Bronchial epithelial cell (primary cell): ENCODE results near the gene HOPX. TPM values are rescaled to one million over a fixed set of nuclear protein-coding genes. Genes with fewer than 3 reads are reported as not detected.
A peak's percentile ranks its signal among the peaks of the same experiment; 100 is the strongest.
"Not testable (repeated sequence)": the region's sequence is repeated elsewhere in the genome, so short reads cannot be mapped to it uniquely, and the experiment has no call there.

ENCODE experiments used
- DNase-seq: peaks from one replicate; pipeline ENCODE4 v3.0.0-alpha.2; 2010; ENCODE audit warnings: low read depth
- FAIRE-seq: peaks from 2 replicates; lab custom pipeline; 2011; peaks lifted over from hg19 to GRCh38; lab: Jason Lieb, UNC
- H3K27me3 ChIP-seq: 2 replicates; pipeline ENCODE4 v1.5.1; 2011; ENCODE audit warnings: low read length; ENCODE audit not compliant: control insufficient read depth, insufficient read depth
- H3K36me3 ChIP-seq: 2 replicates; pipeline ENCODE4 v1.5.1; 2011; ENCODE audit warnings: low read length; ENCODE audit not compliant: control insufficient read depth, insufficient read depth
- H3K4me3 ChIP-seq: 2 replicates; pipeline ENCODE4 v1.5.1; 2011; ENCODE audit warnings: mild to moderate bottlenecking, low read depth, low read length, control low read depth
- total RNA-seq: library from RNA; depleted of rRNA; stranded (reverse); fragments of >200 nt; gene quantifications from 2 replicates; pipeline ENCODE4 v1.2.1, GENCODE V29; 2014
- TF ChIP-seq, protein P1 (sequence below): IDR thresholded peaks from 2 replicates; pipeline ENCODE4 v1.5.1; 2011; ENCODE audit warnings: mild to moderate bottlenecking, moderate library complexity, low read length, control low read depth, inconsistent platforms; ENCODE audit not compliant: insufficient read depth, severe bottlenecking

The HOPX gene
- total RNA-seq, 1 donor from 2014 or later = 30.8 TPM

DNA sequence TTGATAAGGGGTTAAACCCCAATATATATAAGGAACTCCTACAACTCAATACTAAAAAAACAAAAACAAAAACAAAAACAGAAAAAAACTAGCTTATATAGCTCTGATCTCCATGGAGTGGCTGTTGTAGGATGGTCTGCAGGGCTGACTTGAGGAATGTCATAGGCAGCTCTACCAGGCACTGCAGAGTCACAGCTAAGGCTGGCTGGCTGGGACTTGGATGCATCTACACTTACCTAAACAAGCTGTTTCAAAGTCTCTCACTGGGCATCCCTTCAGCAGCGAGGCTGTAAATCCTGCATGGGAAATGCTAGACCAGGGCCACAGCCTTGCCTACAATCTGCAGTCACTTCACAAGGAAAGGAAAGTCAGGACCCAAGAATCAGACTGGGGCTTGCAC is 61.3 kb downstream of the HOPX start:
- H3K4me3 ChIP-seq = no peak overlapping the region
- DNase-seq = no peak
- H3K36me3 ChIP-seq = no peaks in the 10 kb centered on the region
- FAIRE-seq = no peak
- no peaks in the 10 kb centered on the region for H3K27me3 ChIP-seq
- TF ChIP-seq, protein P1, sequence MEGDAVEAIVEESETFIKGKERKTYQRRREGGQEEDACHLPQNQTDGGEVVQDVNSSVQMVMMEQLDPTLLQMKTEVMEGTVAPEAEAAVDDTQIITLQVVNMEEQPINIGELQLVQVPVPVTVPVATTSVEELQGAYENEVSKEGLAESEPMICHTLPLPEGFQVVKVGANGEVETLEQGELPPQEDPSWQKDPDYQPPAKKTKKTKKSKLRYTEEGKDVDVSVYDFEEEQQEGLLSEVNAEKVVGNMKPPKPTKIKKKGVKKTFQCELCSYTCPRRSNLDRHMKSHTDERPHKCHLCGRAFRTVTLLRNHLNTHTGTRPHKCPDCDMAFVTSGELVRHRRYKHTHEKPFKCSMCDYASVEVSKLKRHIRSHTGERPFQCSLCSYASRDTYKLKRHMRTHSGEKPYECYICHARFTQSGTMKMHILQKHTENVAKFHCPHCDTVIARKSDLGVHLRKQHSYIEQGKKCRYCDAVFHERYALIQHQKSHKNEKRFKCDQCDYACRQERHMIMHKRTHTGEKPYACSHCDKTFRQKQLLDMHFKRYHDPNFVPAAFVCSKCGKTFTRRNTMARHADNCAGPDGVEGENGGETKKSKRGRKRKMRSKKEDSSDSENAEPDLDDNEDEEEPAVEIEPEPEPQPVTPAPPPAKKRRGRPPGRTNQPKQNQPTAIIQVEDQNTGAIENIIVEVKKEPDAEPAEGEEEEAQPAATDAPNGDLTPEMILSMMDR = no peak

DNA sequence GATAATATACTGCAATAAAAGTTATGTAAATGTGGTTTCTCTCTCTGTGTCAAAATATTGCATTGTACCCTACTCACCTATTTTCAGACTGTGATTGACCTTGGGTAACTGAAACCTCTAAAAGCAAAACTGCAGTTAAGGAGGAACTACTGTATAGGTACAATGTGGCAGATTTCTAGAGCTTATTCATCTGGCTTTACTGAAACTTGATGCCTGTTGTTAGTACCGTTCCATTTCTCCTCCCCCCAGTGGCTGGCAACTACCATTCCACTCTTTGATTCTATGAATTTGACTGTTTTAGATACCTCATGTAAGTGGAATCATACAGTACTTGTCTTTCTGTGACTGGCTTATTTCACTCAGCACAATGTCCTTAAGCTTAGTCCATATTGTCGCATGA is 61.9 kb downstream of the HOPX start:
- no peak overlapping the region for H3K4me3 ChIP-seq
- no peaks in the 10 kb centered on the region for H3K27me3 ChIP-seq
- FAIRE-seq (no peak), DNase-seq (peak; percentile 56)
- no peaks in the 10 kb centered on the region for H3K36me3 ChIP-seq
- TF ChIP-seq, protein P1 = peak; percentile 12

DNA sequence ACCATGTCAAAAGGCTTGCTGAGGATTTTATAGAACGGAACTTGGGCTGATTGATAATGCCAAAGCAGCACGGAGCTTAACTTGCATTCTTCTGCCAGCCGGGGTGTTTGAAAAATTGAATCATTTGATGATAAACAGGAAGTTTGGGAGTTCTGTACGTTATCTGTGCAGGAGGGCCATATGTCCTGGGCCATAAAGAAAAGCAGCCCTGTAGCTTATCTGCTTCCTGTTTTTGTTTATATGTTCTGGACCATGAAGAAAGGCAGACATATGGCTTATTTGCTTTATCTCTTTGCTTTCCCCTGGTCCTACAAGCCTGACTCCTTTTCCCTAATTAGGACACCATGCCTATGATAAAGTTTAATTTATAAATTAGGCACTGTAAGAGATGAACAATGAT is 62.4 kb downstream of the HOPX start:
- H3K27me3 ChIP-seq = no peaks in the 10 kb centered on the region
- FAIRE-seq (no peak), DNase-seq (no peak)
- TF ChIP-seq, protein P1 = no peak
- no peaks in the 10 kb centered on the region for H3K36me3 ChIP-seq
- H3K4me3 ChIP-seq = no peak overlapping the region

DNA sequence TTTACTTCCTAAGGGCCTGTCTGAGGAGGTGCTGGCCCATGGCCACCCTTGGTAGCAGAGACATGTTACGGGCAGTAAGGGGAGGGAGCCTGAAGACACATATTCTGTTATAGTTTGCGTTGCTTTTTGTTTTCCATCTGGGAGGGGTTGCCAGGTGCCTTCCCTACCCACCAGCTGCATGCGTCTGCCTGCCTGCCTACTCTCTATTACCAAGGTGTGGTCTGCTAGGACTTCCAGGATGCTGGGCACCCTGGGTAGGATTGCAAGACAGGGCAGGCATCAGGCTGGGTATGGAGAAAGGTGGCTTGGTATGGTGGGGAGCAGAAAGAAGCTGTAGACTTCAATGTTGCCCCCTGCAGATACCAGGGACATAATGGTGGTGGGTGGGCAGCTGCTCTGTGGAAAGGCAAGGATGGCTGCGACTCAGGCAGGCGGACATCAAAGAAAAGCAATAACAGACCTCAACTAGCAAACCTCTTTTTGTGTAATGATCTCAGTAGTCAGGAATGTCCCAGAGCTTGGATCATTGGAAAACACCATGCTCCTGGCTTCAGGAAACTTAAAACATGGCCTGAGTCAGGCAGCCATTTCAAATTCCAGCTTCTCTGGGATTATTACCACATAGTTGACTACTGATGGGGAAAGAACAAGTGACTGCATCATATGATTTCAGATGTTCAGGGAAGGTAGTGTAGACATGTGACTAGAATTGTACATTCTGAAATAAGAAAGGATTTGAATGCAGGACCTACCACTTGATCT is 67.8 kb downstream of the HOPX start:
- H3K4me3 ChIP-seq = no peak overlapping the region
- DNase-seq = peak; percentile 97
- H3K27me3 ChIP-seq = no peaks in the 10 kb centered on the region
- peak; percentile 91 for FAIRE-seq
- no peaks in the 10 kb centered on the region for H3K36me3 ChIP-seq
- TF ChIP-seq, protein P1 = no peak

DNA sequence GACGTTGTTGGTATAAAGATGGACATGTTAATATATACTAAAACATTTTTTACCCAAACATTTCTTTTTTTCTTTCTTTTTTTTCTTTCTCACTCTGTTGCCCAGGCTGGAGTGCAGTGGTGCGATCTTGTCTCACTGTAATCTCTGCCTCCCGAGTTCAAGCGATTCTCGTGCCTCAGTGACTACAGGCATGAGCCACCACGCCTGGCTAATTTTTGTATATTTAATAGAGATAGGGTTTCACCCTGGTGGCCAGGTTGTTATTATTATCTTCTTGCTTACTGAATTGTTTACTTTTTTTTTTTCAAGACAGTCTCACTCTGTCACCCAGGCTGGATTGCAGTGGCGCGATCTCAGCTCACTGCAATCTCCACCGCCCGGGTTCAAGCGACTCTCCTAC is 68.8 kb downstream of the HOPX start:
- DNase-seq (no peak), FAIRE-seq (no peak)
- Histone ChIP-seq H3K27me3 (no peaks in the 10 kb centered on the region), H3K36me3 (no peaks in the 10 kb centered on the region), H3K4me3 (no peak overlapping the region)
- TF ChIP-seq, protein P1 = no peak

DNA sequence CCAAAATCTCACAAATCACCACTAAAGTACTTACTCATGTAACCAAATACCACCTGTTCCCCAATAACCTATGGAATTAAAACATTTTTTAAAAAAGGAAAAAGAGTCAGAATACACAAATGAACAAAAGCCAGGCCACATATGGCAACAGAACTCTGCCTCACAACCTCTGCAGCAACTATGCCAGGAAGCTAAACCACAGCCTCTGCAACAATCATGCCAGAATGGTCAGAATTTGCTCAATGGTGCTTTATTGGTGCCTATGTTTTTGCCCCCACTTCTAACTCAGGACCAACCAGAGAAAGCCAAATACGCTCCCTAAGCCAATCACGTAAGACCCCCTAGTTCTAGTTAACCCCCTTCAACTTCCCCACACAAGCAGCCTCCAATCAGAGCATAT is 69.6 kb downstream of the HOPX start:
- Histone ChIP-seq H3K36me3 (no peaks in the 10 kb centered on the region), H3K4me3 (no peak overlapping the region), H3K27me3 (no peaks in the 10 kb centered on the region)
- no peak for DNase-seq
- FAIRE-seq = no peak
- TF ChIP-seq, protein P1 = no peak

DNA sequence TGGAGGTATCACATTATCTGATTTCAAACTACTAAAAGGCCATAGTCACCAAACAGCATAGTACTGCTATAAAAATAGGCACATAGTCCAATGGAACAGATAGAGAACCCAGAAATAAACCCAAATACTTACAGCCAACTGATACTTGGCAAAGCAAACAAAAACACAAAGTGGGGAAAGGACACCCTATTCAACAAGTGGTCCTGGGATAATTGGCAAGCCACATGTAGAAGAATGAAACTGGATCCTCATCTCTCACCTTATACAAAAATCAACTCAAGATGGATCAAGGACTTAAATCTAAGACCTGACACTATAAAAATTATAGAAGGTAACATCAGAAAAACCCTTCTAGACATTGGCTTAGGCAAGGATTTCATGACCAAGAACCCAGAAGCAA is 70.9 kb downstream of the HOPX start:
- DNase-seq, FAIRE-seq, H3K4me3 ChIP-seq, H3K27me3 ChIP-seq, H3K36me3 ChIP-seq: not testable (repeated sequence)
